GM23338 (cell line): ENCODE measurements around the gene PODN.

ENCODE experiments used
- CREB1 ChIP-seq: fragments of 250-450 bp; sonication (Bioruptor Pico); IDR thresholded peaks from 2 replicates; pipeline ENCODE4 v1.5.0; 2020; ENCODE audit warnings: low read depth, mild to moderate bottlenecking, moderate library complexity
- EZH2 ChIP-seq: fragments of 200-600 bp; sonication (generic); IDR thresholded peaks from one replicate; pipeline ENCODE4 v1.8.0; 2017; ENCODE audit warnings: antibody characterized with exemption, mild to moderate bottlenecking, low read depth; ENCODE audit not compliant: unreplicated experiment
- EZH2phosphoT487 ChIP-seq: fragments of 200-600 bp; sonication (generic); IDR thresholded peaks from one replicate; pipeline ENCODE4 v1.8.1; 2018; ENCODE audit warnings: antibody characterized with exemption; ENCODE audit not compliant: unreplicated experiment
- JUNB ChIP-seq: IDR thresholded peaks from one replicate; pipeline ENCODE4 v1.6.1; 2016; ENCODE audit warnings: antibody characterized with exemption; ENCODE audit not compliant: unreplicated experiment
- POLR2AphosphoS5 ChIP-seq: IDR thresholded peaks from 2 replicates; pipeline ENCODE4 v1.6.1; 2016; ENCODE audit warnings: antibody characterized with exemption, low read depth
- REST ChIP-seq: IDR thresholded peaks from one replicate; pipeline ENCODE4 v1.6.1; 2018; ENCODE audit warnings: antibody characterized with exemption; ENCODE audit not compliant: unreplicated experiment
- ZNF114 ChIP-seq: fragments of 250-450 bp; sonication (Bioruptor Pico); IDR thresholded peaks from 2 replicates; pipeline ENCODE4 v1.5.0; 2020; ENCODE audit warnings: mild to moderate bottlenecking, moderate library complexity
- TF ChIP-seq, protein P1 (sequence below), 2 experiments: fragments of 200-600 bp in 1 of 2; sonication (generic) in 1 of 2; conservative IDR thresholded peaks; 2 replicates each; pipeline versions ENCODE4 v1.5.1 to v1.6.1; 2016 to 2017; ENCODE audit warnings: antibody characterized with exemption in 2 of 2, low read depth in 2 of 2, mild to moderate bottlenecking in 2 of 2, moderate library complexity in 1 of 2

- TF ChIP-seq EZH2 (no peak), EZH2phosphoT487 (no peak), REST (no peak), POLR2AphosphoS5 (no peak), CREB1 (CRISPR knock-in tag) (no peak), JUNB (no peak), ZNF114 (no peak)
- TF ChIP-seq, protein P1, sequence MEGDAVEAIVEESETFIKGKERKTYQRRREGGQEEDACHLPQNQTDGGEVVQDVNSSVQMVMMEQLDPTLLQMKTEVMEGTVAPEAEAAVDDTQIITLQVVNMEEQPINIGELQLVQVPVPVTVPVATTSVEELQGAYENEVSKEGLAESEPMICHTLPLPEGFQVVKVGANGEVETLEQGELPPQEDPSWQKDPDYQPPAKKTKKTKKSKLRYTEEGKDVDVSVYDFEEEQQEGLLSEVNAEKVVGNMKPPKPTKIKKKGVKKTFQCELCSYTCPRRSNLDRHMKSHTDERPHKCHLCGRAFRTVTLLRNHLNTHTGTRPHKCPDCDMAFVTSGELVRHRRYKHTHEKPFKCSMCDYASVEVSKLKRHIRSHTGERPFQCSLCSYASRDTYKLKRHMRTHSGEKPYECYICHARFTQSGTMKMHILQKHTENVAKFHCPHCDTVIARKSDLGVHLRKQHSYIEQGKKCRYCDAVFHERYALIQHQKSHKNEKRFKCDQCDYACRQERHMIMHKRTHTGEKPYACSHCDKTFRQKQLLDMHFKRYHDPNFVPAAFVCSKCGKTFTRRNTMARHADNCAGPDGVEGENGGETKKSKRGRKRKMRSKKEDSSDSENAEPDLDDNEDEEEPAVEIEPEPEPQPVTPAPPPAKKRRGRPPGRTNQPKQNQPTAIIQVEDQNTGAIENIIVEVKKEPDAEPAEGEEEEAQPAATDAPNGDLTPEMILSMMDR (conservative IDR thresholded peaks at IDR 0.05; ENCODE audit: low read depth in 2 of 2): no peak
These were observed 59.5 kb downstream of the PODN start for GRCh38 chr1:53121319-53122172.
